H1 (cell line): Measurements from ENCODE around the gene PHTF2. TPM values are rescaled to one million over a fixed set of nuclear protein-coding genes. Genes with fewer than 3 reads are reported as not detected.

Experiments used
- CREB1 ChIP-seq: IDR thresholded peaks from 2 replicates; pipeline ENCODE4 v1.6.1; 2012; ENCODE audit warnings: inconsistent platforms
- HDAC6 ChIP-seq: IDR thresholded peaks from one replicate; pipeline ENCODE4 v1.7.1; 2012; ENCODE audit warnings: low read depth, mild to moderate bottlenecking, inconsistent platforms, low read length, moderate library complexity
- RXRA ChIP-seq: IDR thresholded peaks from 2 replicates; pipeline ENCODE4 v1.6.1; 2011; ENCODE audit warnings: low read depth, mild to moderate bottlenecking, low read length, moderate library complexity; ENCODE audit not compliant: insufficient read depth
- TEAD4 ChIP-seq: IDR thresholded peaks from 2 replicates; pipeline ENCODE4 v1.6.1; 2012; ENCODE audit warnings: low read depth, low read length, inconsistent platforms, mixed read lengths
- polyA plus RNA-seq, 7 experiments: library from polyadenylated mRNA; depleted of rRNA in 3 of 7; stranded (reverse) in 5 of 7; unstranded in 2 of 7; fragments of >200 nt in 5 of 7; fragments of 200-250 nt in 2 of 7; gene quantifications; 1 replicate in 5 of 7; 2 replicates in 1 of 7; 4 replicates in 1 of 7; pipeline versions ENCODE4 v1.2.1 to v1.2.3, GENCODE V29; 2011 to 2013; ENCODE audit warnings: missing spikeins in 2 of 7, mixed read lengths in 2 of 7
- total RNA-seq: library from RNA; stranded (reverse); fragmentation: NEBNext Ultra II Directional; extraction: Animal tissue kit (Norgen Biotek cat#: 25700); gene quantifications from 2 replicates; pipeline ENCODE4 v1.2.1, GENCODE V29; 2021

Gene PHTF2
- total and polyA plus RNA-seq, 2 of the 8 experiments (the other 6 are each of a cell fraction or from before 2014, with no cell fraction given), result 9.0 to 25.4 TPM

DNA sequence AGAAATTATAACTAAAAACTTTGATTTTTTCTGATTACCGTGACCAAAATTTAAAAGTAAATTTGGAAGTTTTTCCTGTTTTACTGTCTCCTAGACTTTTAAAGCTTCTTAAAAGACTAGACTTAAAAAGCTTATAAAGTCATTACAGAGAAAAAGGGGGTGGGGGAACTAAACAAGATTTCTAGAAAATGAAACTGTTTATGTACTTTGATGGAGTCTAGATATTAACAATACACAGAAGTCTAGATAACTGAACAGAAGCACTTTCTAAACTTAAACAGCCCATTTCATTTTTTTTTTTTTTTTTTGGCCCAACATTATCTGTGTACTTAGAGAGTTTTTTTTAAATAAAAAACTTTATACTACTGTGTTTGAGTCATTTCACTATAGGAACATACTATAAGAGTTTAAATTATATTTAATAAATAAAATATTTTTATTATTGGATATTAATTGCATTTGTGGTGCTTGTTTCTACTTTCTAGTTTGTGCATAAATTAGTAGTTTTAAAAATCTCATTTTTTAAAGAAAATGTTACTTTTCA is 98.5 kb downstream of the PHTF2 start (continued):
- TF ChIP-seq TEAD4 (no peak), CREB1 (no peak), RXRA (no peak), HDAC6 (no peak)
